Measurements from ENCODE around the gene WSB1. TPM values are rescaled to one million over a fixed set of nuclear protein-coding genes. Genes with fewer than 3 reads are reported as not detected.
A peak's percentile ranks its signal among the peaks of the same experiment; 100 is the strongest.

WSB1 gene
- total RNA-seq, 1 donor from 2014 or later, result 452 TPM

- Mint-ChIP-seq H3K9me3 (ENCODE audit: low read depth) (no peaks in the 10 kb centered on the region), H3K27ac (peak overlapping the region; percentile 86), H3K4me1 (ENCODE audit: low read depth) (peaks cover 4% of the 10 kb centered on the region), H3K4me3 (ENCODE audit: low read depth) (peak overlapping the region; percentile 71), H3K27me3 (no peaks in the 10 kb centered on the region), H3K36me3 (ENCODE audit: insufficient read depth) (no peaks in the 10 kb centered on the region)
- TF ChIP-seq CTCF (IDR thresholded peaks at IDR 0.05; ENCODE audit: unreplicated experiment), result no peak
- DNase-seq (ENCODE audit: low spot score, unreplicated experiment), result no peak
Observed at GRCh38 chr17:27354051-27354490, 60.2 kb downstream of the WSB1 start.

- H3K27ac Mint-ChIP-seq, result peak overlapping the region; percentile 86
- TF ChIP-seq CTCF (IDR thresholded peaks at IDR 0.05; ENCODE audit: unreplicated experiment), result no peak
- no peaks in the 10 kb centered on the region for H3K27me3 Mint-ChIP-seq
- no peak for DNase-seq (ENCODE audit: low spot score, unreplicated experiment)
- no peaks in the 10 kb centered on the region for H3K36me3 Mint-ChIP-seq (ENCODE audit: insufficient read depth)
- peak overlapping the region; percentile 71 for H3K4me3 Mint-ChIP-seq (ENCODE audit: low read depth)
- H3K9me3 Mint-ChIP-seq (ENCODE audit: low read depth), result no peaks in the 10 kb centered on the region
- H3K4me1 Mint-ChIP-seq (ENCODE audit: low read depth), result peaks cover 4% of the 10 kb centered on the region
Observed at GRCh38 chr17:27354491-27355081, 60.7 kb downstream of the WSB1 start.

GRCh38 chr17:27355419-27355818 lies 61.5 kb downstream of the WSB1 start:
- H3K9me3 Mint-ChIP-seq (ENCODE audit: low read depth), result no peaks in the 10 kb centered on the region

GRCh38 chr17:27356091-27356705 lies 62.3 kb downstream of the WSB1 start:
- DNase-seq (ENCODE audit: low spot score, unreplicated experiment), result no peak
- H3K36me3 Mint-ChIP-seq (ENCODE audit: insufficient read depth), result no peaks in the 10 kb centered on the region

More at GRCh38 chr17:27355419-27355818, 61.5 kb downstream of the WSB1 start:
- DNase-seq (ENCODE audit: low spot score, unreplicated experiment), result no peak
- Mint-ChIP-seq H3K4me3 (ENCODE audit: low read depth) (no peak overlapping the region), H3K27ac (no peak overlapping the region), H3K4me1 (ENCODE audit: low read depth) (peaks cover 4% of the 10 kb centered on the region), H3K27me3 (no peaks in the 10 kb centered on the region), H3K36me3 (ENCODE audit: insufficient read depth) (no peaks in the 10 kb centered on the region)
- no peak for TF ChIP-seq CTCF (IDR thresholded peaks at IDR 0.05; ENCODE audit: unreplicated experiment)

GRCh38 chr17:27357236-27357635 lies 63.3 kb downstream of the WSB1 start:
- no peak for TF ChIP-seq CTCF (IDR thresholded peaks at IDR 0.05; ENCODE audit: unreplicated experiment)
- Mint-ChIP-seq H3K4me3 (ENCODE audit: low read depth) (no peak overlapping the region), H3K9me3 (ENCODE audit: low read depth) (no peaks in the 10 kb centered on the region), H3K27me3 (no peaks in the 10 kb centered on the region), H3K4me1 (ENCODE audit: low read depth) (peaks cover 5% of the 10 kb centered on the region), H3K27ac (no peak overlapping the region), H3K36me3 (ENCODE audit: insufficient read depth) (no peaks in the 10 kb centered on the region)
- no peak for DNase-seq (ENCODE audit: low spot score, unreplicated experiment)

More at GRCh38 chr17:27356091-27356705, 62.3 kb downstream of the WSB1 start:
- peaks cover 5% of the 10 kb centered on the region for H3K4me1 Mint-ChIP-seq (ENCODE audit: low read depth)
- H3K4me3 Mint-ChIP-seq (ENCODE audit: low read depth), result no peak overlapping the region
- H3K9me3 Mint-ChIP-seq (ENCODE audit: low read depth), result no peaks in the 10 kb centered on the region
- no peak for TF ChIP-seq CTCF (IDR thresholded peaks at IDR 0.05; ENCODE audit: unreplicated experiment)
- no peaks in the 10 kb centered on the region for H3K27me3 Mint-ChIP-seq
- H3K27ac Mint-ChIP-seq, result no peak overlapping the region

Data from progenitor cell of endocrine pancreas (in vitro differentiated cells).